ENCODE data around the gene NUDC. TPM values are rescaled to one million over a fixed set of nuclear protein-coding genes. Genes with fewer than 3 reads are reported as not detected.

NUDC gene
- total and polyA plus RNA-seq, 2 of the 13 experiments (the other 11 are each of a cell fraction or from before 2014, with no cell fraction given): 34.7 to 104 TPM

DNA sequence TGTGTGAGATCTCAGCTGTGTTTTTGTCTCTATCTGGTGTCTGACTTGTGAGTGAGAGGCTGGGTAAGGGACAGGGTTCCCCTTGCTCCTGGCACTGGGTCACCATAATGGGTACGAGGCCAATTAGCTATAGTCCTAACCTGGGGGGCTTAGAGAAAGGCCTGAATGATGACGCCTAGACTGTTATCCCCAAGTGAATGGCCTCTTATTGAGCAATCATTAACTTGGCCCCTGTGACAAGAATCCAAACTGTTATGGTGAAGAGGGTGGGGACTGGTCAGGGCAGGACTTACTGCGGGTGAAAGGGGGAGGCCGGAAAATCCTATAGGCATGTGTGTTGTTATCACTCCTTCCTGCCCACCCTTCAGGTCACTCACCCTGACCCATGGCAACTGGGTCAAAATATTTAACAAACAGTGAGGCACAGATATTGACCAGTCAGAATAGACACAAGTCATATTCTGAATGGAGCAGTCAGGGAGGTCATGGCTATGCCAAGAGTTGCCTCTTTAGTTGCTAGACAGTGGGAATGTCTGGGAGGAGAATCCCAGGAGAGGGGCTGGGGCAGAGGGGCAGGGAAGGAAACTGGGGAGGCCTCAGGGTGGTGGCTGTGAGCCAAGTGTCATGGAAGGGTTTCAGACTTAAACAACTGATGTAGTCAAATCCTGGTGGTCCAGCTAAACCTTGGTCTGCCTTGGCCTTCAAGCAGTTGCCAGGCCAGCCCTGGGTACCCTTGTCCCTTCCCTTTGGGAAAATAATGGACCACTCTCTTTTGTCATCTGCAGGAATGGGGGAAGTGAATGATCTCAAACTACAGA is 11.0 kb upstream of the NUDC start (continued):
- 0 out of 2 replicates have a peak, but pooled peaks have one; percentile 18 for TF ChIP-seq MEIS2 (CRISPR knock-in tag; IDR thresholded peaks at IDR 0.05)
- no peak for TF ChIP-seq SRSF1 (optimal IDR thresholded peaks at IDR 0.05; ENCODE audit: low read depth, low read length)
- no peak for TF ChIP-seq U2AF1 (optimal IDR thresholded peaks at IDR 0.05; ENCODE audit: low read depth, low read length)
- TF ChIP-seq ZNF772 (CRISPR knock-in tag; IDR thresholded peaks at IDR 0.05): 0 out of 2 replicates have a peak, but pooled peaks have one; percentile 28
- TF ChIP-seq MIXL1 (CRISPR knock-in tag; IDR thresholded peaks at IDR 0.05): peak; percentile 62; the same call in 1 of the 2 replicates
- TF ChIP-seq ZBTB7A (CRISPR knock-in tag; IDR thresholded peaks at IDR 0.05): peak; percentile 32; the same call in 1 of the 2 replicates
- TF ChIP-seq NFIC (IDR thresholded peaks at IDR 0.05; ENCODE audit: low read length): peak; percentile 89
- TF ChIP-seq, protein P1, sequence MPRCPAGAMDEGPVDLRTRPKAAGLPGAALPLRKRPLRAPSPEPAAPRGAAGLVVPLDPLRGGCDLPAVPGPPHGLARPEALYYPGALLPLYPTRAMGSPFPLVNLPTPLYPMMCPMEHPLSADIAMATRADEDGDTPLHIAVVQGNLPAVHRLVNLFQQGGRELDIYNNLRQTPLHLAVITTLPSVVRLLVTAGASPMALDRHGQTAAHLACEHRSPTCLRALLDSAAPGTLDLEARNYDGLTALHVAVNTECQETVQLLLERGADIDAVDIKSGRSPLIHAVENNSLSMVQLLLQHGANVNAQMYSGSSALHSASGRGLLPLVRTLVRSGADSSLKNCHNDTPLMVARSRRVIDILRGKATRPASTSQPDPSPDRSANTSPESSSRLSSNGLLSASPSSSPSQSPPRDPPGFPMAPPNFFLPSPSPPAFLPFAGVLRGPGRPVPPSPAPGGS (CRISPR knock-in tag; IDR thresholded peaks at IDR 0.05): no peak
- TF ChIP-seq ZNF776 (CRISPR knock-in tag; IDR thresholded peaks at IDR 0.05): peak; percentile 63; the same call in 1 of the 2 replicates
- peak; percentile 78 for TF ChIP-seq FOXA3 (CRISPR knock-in tag; IDR thresholded peaks at IDR 0.05)
- TF ChIP-seq ZSCAN30 (CRISPR knock-in tag; IDR thresholded peaks at IDR 0.05): no peak
- TF ChIP-seq AKAP8 (CRISPR knock-in tag; IDR thresholded peaks at IDR 0.05): peak; percentile 95; the same call in 1 of the 2 replicates
- no peak; the same call in 1 of the 2 replicates for TF ChIP-seq ZNF333 (CRISPR knock-in tag; IDR thresholded peaks at IDR 0.05; ENCODE audit: borderline replicate concordance)
- TF ChIP-seq SRSF9 (IDR thresholded peaks at IDR 0.05; ENCODE audit: borderline replicate concordance, insufficient read depth, low read depth, low read length, poor library complexity, severe bottlenecking): no peak
- no peak for TF ChIP-seq TAF15 (IDR thresholded peaks at IDR 0.05; ENCODE audit: low read depth, low read length, poor library complexity, severe bottlenecking)
- TF ChIP-seq TEAD2 (CRISPR knock-in tag; IDR thresholded peaks at IDR 0.05): no peak
- TF ChIP-seq CCAR2 (optimal IDR thresholded peaks at IDR 0.05; ENCODE audit: low read depth, low read length): no peak
- TF ChIP-seq IKZF4 (CRISPR knock-in tag; IDR thresholded peaks at IDR 0.05; ENCODE audit: borderline replicate concordance, low read depth, not compliant biosample characterization): no peak
- TF ChIP-seq, protein P2, sequence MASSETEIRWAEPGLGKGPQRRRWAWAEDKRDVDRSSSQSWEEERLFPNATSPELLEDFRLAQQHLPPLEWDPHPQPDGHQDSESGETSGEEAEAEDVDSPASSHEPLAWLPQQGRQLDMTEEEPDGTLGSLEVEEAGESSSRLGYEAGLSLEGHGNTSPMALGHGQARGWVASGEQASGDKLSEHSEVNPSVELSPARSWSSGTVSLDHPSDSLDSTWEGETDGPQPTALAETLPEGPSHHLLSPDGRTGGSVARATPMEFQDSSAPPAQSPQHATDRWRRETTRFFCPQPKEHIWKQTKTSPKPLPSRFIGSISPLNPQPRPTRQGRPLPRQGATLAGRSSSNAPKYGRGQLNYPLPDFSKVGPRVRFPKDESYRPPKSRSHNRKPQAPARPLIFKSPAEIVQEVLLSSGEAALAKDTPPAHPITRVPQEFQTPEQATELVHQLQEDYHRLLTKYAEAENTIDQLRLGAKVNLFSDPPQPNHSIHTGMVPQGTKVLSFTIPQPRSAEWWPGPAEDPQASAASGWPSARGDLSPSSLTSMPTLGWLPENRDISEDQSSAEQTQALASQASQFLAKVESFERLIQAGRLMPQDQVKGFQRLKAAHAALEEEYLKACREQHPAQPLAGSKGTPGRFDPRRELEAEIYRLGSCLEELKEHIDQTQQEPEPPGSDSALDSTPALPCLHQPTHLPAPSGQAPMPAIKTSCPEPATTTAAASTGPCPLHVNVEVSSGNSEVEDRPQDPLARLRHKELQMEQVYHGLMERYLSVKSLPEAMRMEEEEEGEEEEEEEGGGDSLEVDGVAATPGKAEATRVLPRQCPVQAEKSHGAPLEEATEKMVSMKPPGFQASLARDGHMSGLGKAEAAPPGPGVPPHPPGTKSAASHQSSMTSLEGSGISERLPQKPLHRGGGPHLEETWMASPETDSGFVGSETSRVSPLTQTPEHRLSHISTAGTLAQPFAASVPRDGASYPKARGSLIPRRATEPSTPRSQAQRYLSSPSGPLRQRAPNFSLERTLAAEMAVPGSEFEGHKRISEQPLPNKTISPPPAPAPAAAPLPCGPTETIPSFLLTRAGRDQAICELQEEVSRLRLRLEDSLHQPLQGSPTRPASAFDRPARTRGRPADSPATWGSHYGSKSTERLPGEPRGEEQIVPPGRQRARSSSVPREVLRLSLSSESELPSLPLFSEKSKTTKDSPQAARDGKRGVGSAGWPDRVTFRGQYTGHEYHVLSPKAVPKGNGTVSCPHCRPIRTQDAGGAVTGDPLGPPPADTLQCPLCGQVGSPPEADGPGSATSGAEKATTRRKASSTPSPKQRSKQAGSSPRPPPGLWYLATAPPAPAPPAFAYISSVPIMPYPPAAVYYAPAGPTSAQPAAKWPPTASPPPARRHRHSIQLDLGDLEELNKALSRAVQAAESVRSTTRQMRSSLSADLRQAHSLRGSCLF (CRISPR knock-in tag; IDR thresholded peaks at IDR 0.05; ENCODE audit: borderline replicate concordance): no peak
- 0 out of 2 replicates have a peak, but pooled peaks have one; percentile 29 for TF ChIP-seq KLF11 (CRISPR knock-in tag; IDR thresholded peaks at IDR 0.05)

Measured in HepG2 (cell line).